ENCODE data around the gene SLC25A20. TPM values are rescaled to one million over a fixed set of nuclear protein-coding genes. Genes with fewer than 3 reads are reported as not detected.

SLC25A20 gene
- polyA plus RNA-seq, 1 donor from 2014 or later: 7.1 TPM

GRCh38 chr3:48820612-48821324, 77.9 kb downstream of the SLC25A20 start:
- Histone ChIP-seq H3K4me2 (ENCODE audit: low read length) (no peak overlapping the region), H3K9me3 (ENCODE audit: low read length) (no peaks in the 10 kb centered on the region), H3K27ac (ENCODE audit: low read length) (no peak overlapping the region), H3K9me2 (ENCODE audit: insufficient read depth, low read length) (no peaks in the 10 kb centered on the region), H2AFZ (ENCODE audit: low read depth, low read length) (no peak overlapping the region), H4K20me1 (ENCODE audit: insufficient read depth) (no peaks in the 10 kb centered on the region), H3K4me3 (ENCODE audit: low read length) (no peak overlapping the region), H3K27me3 (ENCODE audit: insufficient read depth, low read depth, low read length) (no peaks in the 10 kb centered on the region), H3K9ac (ENCODE audit: low read length) (no peak overlapping the region), H3K79me2 (replicated peaks; ENCODE audit: insufficient read depth, low read length) (no peaks in the 10 kb centered on the region), H3K36me3 (ENCODE audit: insufficient read depth, low read length) (no peaks in the 10 kb centered on the region), H3F3A (ENCODE audit: insufficient read depth, low read length, poor library complexity, severe bottlenecking) (no peaks in the 10 kb centered on the region)
- TF ChIP-seq EZH2 (IDR thresholded peaks at IDR 0.05; ENCODE audit: borderline replicate concordance, insufficient read depth, low read length, poor library complexity, severe bottlenecking): no peak
- no peak for TF ChIP-seq TAF1 (IDR thresholded peaks at IDR 0.05; ENCODE audit: low read depth)
- TF ChIP-seq CTCF (IDR thresholded peaks at IDR 0.05; ENCODE audit: poor library complexity, severe bottlenecking): no peak
- no peak for TF ChIP-seq RAD21 (conservative IDR thresholded peaks at IDR 0.05)
- TF ChIP-seq SMC3 (conservative IDR thresholded peaks at IDR 0.05; ENCODE audit: poor library complexity): no peak

- no peaks in the 10 kb centered on the region for H3K36me3 ChIP-seq (ENCODE audit: insufficient read depth, low read length)
- H3F3A ChIP-seq (ENCODE audit: insufficient read depth, low read length, poor library complexity, severe bottlenecking): no peaks in the 10 kb centered on the region
- no peaks in the 10 kb centered on the region for H3K27me3 ChIP-seq (ENCODE audit: insufficient read depth, low read depth, low read length)
- no peak overlapping the region for H2AFZ ChIP-seq (ENCODE audit: low read depth, low read length)
- H3K9me2 ChIP-seq (ENCODE audit: insufficient read depth, low read length): no peaks in the 10 kb centered on the region
- no peaks in the 10 kb centered on the region for H3K9me3 ChIP-seq (ENCODE audit: low read length)
- H3K4me2 ChIP-seq (ENCODE audit: low read length): no peak overlapping the region
- H3K27ac ChIP-seq (ENCODE audit: low read length): no peak overlapping the region
- no peaks in the 10 kb centered on the region for H4K20me1 ChIP-seq (ENCODE audit: insufficient read depth)
- H3K4me3 ChIP-seq (ENCODE audit: low read length): no peak overlapping the region
- TF ChIP-seq RAD21 (conservative IDR thresholded peaks at IDR 0.05) (no peak), EP300 (conservative IDR thresholded peaks at IDR 0.05; ENCODE audit: poor library complexity, severe bottlenecking) (no peak), CTCF (IDR thresholded peaks at IDR 0.05; ENCODE audit: poor library complexity, severe bottlenecking) (no peak), SMC3 (conservative IDR thresholded peaks at IDR 0.05; ENCODE audit: poor library complexity) (no peak), MXI1 (conservative IDR thresholded peaks at IDR 0.05; ENCODE audit: poor library complexity, severe bottlenecking) (no peak), REST (IDR thresholded peaks at IDR 0.05; ENCODE audit: borderline replicate concordance) (no peak), TAF1 (IDR thresholded peaks at IDR 0.05; ENCODE audit: low read depth) (no peak)
- H3K9ac ChIP-seq (ENCODE audit: low read length): no peak overlapping the region
- H3K79me2 ChIP-seq (replicated peaks; ENCODE audit: insufficient read depth, low read length): no peaks in the 10 kb centered on the region
Observed at GRCh38 chr3:48819234-48820221, 79.2 kb downstream of the SLC25A20 start.
